ENCODE data around the gene GCK. TPM values are rescaled to one million over a fixed set of nuclear protein-coding genes. Genes with fewer than 3 reads are reported as not detected.
A peak's percentile ranks its signal among the peaks of the same experiment; 100 is the strongest.
"Not testable (repeated sequence)": the region's sequence is repeated elsewhere in the genome, so short reads cannot be mapped to it uniquely, and the experiment has no call there.

Gene GCK
- total RNA-seq, 1 donor from 2014 or later: 2.4 TPM

DNA sequence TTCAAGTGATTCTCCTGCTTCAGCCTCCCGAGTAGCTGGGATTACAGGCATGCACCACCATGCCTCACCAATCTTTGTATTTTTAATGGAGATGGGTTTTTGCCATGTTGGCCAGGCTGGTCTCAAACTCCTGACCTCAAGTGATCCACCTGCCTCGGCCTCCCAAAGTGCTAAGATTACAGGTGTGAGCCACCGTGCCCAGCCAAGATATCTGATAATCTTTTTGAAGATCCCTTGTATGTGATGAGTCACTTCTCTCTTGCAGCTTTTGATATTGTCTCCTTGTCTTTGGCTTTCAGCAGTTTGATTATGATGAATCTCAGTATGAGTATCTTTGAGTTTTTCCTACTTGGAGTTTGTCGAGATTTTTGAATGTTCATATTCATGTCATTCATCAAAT is 62.7 kb downstream of the GCK start:
- not testable (repeated sequence) for H3K9me3 Mint-ChIP-seq; H3K36me3 Mint-ChIP-seq (ENCODE audit: low read depth); H3K4me3 Mint-ChIP-seq; H3K27me3 Mint-ChIP-seq (ENCODE audit: insufficient read depth); H3K27ac Mint-ChIP-seq; DNase-seq (ENCODE audit: low spot score)
- intact Hi-C loops (cut with micrococcal nuclease): loop anchor here (10.0 kb wide), 1 partner anchor 262 kb away; the partner anchor contains the start of gene MRPS24
- peaks cover 11% of the 10 kb centered on the region for H3K4me1 Mint-ChIP-seq (ENCODE audit: low read depth)

DNA sequence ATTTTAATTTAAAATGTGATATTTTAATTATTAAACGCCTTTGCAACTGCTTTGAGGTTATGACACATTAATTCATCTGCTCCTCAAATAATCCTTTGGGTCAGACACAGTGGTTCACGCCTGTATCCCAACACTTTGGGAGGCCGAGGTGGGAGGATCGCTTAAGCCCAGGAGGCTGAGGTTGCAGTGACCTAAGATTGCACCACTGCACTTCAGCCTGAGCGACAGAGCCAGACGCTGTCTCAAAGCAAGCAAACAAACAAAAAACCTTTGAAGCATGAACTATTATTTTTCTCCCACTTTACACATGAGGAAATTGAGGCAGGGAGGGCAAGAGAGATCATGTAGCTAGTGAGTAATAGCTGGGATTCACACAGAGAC is 64.4 kb downstream of the GCK start:
- intact Hi-C loops (cut with micrococcal nuclease): loop anchor here (10.0 kb wide), 1 partner anchor 260 kb away; the partner anchor contains the start of gene MRPS24
- Mint-ChIP-seq H3K27ac (no peak overlapping the region), H3K4me1 (ENCODE audit: low read depth) (peaks cover 23% of the 10 kb centered on the region), H3K4me3 (peak overlapping the region; percentile 46), H3K27me3 (ENCODE audit: insufficient read depth) (peaks cover 8% of the 10 kb centered on the region), H3K9me3 (no peaks in the 10 kb centered on the region), H3K36me3 (ENCODE audit: low read depth) (peaks cover 21% of the 10 kb centered on the region)
- DNase-seq (ENCODE audit: low spot score): no peak

DNA sequence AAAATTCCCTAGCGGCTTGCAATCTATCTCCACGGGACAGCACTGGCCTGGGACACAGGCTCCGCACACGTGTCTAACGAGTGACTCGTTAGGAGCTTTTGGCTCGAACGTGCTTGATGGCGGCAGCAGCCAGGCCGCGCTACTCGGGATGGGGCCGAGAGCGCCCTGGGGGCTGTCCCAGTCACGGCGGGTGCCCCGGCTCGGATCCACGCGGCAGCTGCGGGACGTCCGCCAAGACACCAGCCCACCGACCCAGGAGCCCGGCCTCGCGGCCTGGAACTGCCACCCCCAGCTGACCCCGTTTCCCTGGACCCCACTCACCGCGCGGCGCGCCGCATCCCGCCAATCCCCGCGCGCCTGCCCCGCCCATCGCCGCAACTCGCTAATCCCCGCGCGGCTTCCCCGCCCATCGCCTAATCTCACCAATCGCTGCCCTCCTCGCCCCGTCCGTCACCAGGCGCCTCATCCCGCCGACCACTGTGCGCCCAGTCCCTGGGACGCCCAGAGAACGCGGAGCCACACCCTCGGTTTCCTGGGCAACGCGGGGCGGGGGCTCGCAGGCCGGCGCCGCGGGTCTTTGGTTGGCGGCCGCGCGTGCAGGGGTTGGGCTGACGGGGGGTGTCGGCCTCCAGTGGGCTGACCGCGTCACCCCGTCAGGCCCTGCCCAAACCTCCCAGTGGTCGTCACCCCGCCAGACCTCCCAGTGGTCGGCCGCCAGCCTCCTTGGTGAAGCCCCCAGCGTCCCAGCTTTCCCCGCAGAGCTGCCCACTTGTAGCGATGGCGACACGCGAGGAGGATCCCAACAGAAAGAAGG is 65.8 kb downstream of the GCK start, which contains the start of gene POLD2:
TSS of gene POLD2 (minus strand) at position 359 of the 814 bp plus-strand sequence. CDS start 1,495 bp downstream, outside the sequence.
- intact Hi-C loops (cut with micrococcal nuclease): loop anchor here (1.0 to 10.0 kb wide), 12 partner anchors 19 to 673 kb away; partner anchors contain the start of genes AEBP1, DBNL, MRPS24 and NUDCD3
- Mint-ChIP-seq H3K4me3 (peak within 1 kb of the TSS; percentile 96), H3K27ac (peak within 1 kb of the TSS; percentile 90), H3K27me3 (ENCODE audit: insufficient read depth) (peaks cover 7% of the 10 kb centered on the region), H3K36me3 (ENCODE audit: low read depth) (peaks cover 33% of the 10 kb centered on the region), H3K4me1 (ENCODE audit: low read depth) (peaks cover 31% of the 10 kb centered on the region), H3K9me3 (no peaks in the 10 kb centered on the region)
- DNase-seq (ENCODE audit: low spot score): peak; percentile 98

DNA sequence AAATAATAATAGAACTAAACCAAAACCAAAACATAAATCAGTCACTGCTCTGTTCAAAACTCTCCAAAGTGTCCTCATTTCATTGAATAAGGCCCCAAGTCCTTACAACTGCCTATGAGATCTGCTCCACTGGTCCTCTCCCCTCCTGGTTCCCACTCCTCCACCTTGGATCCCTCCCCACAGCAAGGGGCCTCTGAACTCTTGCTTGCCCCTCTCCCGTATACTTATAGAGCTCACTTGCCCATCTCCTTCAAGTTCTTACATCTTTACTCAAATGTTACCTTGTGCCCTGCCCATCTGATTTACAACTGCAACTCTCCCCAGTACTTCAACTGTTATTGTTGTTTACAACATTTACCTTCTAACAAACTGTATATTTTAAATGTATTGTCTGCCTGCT is 66.7 kb downstream of the GCK start:
- Mint-ChIP-seq H3K36me3 (ENCODE audit: low read depth) (peaks cover 37% of the 10 kb centered on the region), H3K4me3 (peak overlapping the region; percentile 96), H3K27ac (peak overlapping the region; percentile 90), H3K4me1 (ENCODE audit: low read depth) (peaks cover 31% of the 10 kb centered on the region), H3K9me3 (no peaks in the 10 kb centered on the region), H3K27me3 (ENCODE audit: insufficient read depth) (peaks cover 7% of the 10 kb centered on the region)
- intact Hi-C loops (cut with micrococcal nuclease): loop anchor here (2.0 to 10.0 kb wide), 5 partner anchors 18 to 674 kb away; partner anchors contain the start of genes AEBP1, DBNL, MRPS24 and PPIA
- DNase-seq (ENCODE audit: low spot score): no peak

DNA sequence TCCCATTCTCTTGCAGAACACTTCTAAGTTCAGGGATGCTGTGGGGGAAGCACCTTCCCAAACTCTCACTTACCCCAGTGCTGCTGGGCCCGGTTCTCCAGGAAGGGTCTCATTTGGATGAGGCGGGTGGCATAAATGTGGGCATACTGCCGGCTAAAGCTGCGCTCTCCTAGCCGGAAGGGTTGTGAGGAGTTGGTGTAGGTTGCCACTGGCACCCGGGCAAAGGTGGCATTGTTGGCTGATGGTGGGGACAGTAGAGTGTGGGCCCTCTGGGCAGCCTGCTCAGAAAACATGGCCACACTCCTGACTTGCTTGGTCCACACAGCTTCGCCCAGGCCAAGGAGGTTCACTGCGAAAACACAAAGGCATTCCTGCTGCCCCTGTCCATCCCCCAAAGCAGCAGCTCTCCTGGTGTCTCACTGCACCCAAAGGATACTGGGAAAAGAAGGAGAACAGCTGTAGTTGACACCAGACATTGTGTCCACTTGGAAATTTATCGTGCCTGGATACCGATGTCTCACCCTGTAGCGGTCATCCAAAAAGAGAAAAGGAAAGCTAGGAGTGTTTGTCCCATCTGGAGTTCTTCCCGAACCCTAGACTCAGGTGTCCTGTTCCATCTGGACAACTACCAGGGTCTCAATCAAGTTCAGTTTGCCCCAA is 67.3 kb downstream of the GCK start:
- peaks cover 31% of the 10 kb centered on the region for H3K4me1 Mint-ChIP-seq (ENCODE audit: low read depth)
- DNase-seq (ENCODE audit: low spot score): no peak
- H3K36me3 Mint-ChIP-seq (ENCODE audit: low read depth): peaks cover 37% of the 10 kb centered on the region
- H3K9me3 Mint-ChIP-seq: no peaks in the 10 kb centered on the region
- peak overlapping the region; percentile 90 for H3K27ac Mint-ChIP-seq
- intact Hi-C loops (cut with micrococcal nuclease): loop anchor here (2.0 to 10.0 kb wide), 5 partner anchors 17 to 675 kb away; partner anchors contain the start of genes AEBP1, DBNL, MRPS24 and PPIA
- H3K4me3 Mint-ChIP-seq: peak overlapping the region; percentile 96
- peaks cover 7% of the 10 kb centered on the region for H3K27me3 Mint-ChIP-seq (ENCODE audit: insufficient read depth)

DNA sequence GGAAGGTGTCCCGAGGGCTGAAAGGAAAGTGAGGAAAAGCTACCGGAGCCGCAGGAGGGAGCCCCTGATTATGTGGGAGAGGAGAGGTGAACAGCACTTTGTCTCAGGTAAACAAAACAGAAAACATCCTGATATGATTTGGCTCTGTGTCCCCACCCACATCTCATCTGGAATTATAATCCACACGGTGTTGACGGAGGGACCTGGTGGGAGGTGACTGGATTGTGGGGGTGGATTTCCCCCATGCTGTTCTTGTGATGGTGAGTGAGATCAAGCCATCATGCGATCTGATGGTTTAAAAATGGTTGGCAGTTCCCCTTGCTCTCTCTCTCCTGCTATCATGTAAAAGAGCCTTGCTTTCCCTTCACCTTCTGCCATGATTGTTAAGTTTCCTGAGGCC is 68.8 kb downstream of the GCK start:
- intact Hi-C loops (cut with micrococcal nuclease): loop anchor here (10.0 kb wide), 1 partner anchor 256 kb away; the partner anchor contains the start of gene MRPS24
- peaks cover 31% of the 10 kb centered on the region for H3K4me1 Mint-ChIP-seq (ENCODE audit: low read depth)
- H3K9me3 Mint-ChIP-seq: no peaks in the 10 kb centered on the region
- H3K36me3 Mint-ChIP-seq (ENCODE audit: low read depth): peaks cover 37% of the 10 kb centered on the region
- no peak overlapping the region for H3K27ac Mint-ChIP-seq
- peaks cover 1% of the 10 kb centered on the region for H3K27me3 Mint-ChIP-seq (ENCODE audit: insufficient read depth)
- DNase-seq (ENCODE audit: low spot score): no peak
- H3K4me3 Mint-ChIP-seq: peak overlapping the region; percentile 34

DNA sequence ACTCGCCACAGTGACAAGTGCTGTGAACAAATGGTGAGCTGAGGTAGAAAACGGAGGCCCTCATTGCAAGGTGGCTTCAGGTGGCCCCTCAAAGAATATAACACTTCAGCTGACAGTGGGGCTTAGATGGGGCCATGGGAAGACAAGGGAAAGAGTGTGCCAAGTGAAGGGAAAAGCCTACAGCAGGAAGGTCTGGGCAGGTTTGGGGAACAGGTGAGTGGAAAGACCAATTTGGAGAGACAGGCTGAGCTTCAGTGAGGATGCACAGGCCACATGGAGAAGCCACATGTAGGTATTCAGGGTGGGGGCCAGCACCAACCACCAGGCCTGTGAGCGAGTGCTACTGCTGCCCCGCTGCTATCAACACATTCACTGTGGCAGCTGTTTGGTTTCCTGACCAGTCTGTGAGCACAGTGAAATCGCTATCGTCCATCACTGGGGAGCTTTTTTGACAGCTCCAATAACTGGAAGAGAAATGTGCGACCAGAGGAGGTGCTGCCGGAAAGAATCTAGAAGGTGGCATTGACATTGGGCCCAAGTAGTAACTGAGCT is 69.3 kb downstream of the GCK start:
- Mint-ChIP-seq H3K36me3 (ENCODE audit: low read depth) (peaks cover 37% of the 10 kb centered on the region), H3K9me3 (no peaks in the 10 kb centered on the region), H3K4me3 (peak overlapping the region; percentile 50), H3K27ac (peak overlapping the region; percentile 77), H3K4me1 (ENCODE audit: low read depth) (peaks cover 31% of the 10 kb centered on the region), H3K27me3 (ENCODE audit: insufficient read depth) (no peaks in the 10 kb centered on the region)
- no peak for DNase-seq (ENCODE audit: low spot score)
- intact Hi-C loops (cut with micrococcal nuclease): loop anchor here (10.0 kb wide), 1 partner anchor 255 kb away; the partner anchor contains the start of gene MRPS24

DNA sequence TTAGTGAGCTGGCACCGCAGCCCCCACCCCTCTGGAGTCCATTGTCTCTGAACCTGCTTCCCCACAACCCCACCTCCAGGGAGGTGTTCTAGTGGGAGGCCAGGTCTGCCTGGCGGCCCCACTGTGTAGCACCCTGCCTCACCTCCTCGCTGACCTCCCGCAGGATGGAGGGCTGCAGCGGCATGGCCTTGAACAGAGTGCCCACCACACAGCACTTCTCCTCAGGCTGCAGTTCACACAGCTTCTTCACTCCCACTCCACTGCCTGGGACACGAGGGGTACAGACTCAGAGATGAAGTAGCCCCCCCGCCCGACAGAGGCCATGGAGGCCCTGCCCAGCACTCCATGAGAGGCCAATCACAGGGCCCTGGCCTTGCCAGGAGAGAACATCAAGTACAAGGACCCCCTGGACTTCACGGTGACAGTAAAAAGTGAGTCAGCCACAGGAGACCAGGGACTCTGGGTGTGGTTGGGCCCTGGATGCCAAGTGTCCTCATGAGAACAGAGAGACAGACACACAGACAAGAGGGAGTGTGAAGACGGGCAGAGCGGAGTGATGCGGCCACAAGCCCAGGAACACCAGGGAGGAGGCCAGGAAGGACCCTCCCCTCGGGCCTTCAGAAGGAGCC is 71.3 kb downstream of the GCK start:
- no peaks in the 10 kb centered on the region for H3K9me3 Mint-ChIP-seq
- no peak for DNase-seq (ENCODE audit: low spot score)
- intact Hi-C loops (cut with micrococcal nuclease): no loop called here
- no peaks in the 10 kb centered on the region for H3K27me3 Mint-ChIP-seq (ENCODE audit: insufficient read depth)
- H3K4me1 Mint-ChIP-seq (ENCODE audit: low read depth): peaks cover 31% of the 10 kb centered on the region
- peaks cover 42% of the 10 kb centered on the region for H3K36me3 Mint-ChIP-seq (ENCODE audit: low read depth)
- H3K4me3 Mint-ChIP-seq: no peak overlapping the region
- H3K27ac Mint-ChIP-seq: peak overlapping the region; percentile 8

DNA sequence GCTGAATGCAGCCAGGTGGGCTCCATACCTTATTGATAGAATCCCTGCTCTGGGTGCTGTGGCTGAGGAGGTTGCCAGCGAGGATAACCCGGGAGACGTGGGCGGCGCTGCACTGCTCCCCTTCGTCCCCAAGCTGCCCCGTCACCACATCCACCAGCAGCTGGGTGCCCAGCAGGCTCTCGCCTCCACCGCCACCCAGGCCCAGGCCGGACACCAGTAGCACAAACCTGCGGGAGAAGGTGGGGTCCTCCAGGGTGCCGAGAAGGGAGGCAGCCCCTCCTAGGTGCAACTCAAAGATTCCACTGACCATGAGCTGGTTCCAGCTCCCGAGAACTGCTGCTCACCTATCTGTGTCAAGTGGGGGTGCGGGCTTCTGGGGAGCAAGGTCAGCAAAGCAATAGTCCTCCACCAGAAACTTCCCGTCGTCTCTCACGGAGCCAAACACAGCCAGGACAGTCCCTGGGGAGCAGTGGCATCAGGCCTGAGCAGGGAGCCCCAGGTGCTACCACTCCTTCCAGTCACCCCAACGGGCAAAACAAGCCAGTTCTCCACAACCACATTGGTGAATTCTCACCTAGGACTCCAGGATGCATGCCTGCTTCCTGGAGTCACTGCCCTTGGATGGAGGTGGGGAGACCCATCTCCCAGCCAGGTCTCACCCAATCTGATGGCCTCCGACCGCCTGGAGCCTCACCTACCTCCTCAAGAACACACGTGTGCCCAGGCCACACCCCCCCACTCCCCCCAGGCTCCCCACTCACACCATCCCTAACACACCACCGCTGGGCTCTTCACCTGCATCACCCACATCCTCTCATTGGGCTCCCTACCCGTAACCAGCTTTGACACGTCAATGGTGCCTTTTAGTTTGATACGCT is 72.2 kb downstream of the GCK start:
- H3K36me3 Mint-ChIP-seq (ENCODE audit: low read depth): peaks cover 35% of the 10 kb centered on the region

DNA sequence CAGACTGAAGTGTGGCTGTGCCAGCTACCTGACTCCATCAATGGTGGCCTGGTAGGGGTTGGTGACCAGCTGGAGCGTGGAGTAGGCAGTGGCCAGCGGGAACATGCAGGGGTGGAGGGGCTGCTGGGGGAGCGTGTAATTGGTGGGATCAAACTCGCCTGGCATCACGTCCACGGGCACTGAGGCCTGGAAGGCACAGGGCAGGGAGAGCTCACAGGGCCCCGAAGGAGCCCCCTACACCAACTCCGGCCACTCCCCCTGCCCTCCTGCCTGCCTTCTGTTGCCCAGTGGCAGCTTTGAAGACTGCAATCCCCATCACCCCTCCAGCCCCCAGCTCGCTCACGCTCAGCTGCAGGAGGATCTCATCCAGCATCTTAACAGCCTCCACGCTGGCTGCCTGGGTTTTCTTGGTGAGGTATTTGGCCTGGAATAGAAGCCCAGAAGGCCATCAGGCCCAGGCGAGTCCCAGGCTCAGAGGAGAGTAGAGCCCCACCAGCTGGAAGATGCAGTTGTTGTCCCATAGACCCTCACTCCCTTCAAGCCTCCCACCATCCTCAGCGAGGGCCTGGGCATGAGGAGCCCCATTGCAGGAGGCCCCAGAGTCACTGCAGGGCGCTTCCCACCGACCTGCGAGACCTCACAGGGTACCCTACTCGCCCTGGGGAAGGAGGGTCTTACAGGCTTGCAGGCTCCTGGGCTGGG is 73.0 kb downstream of the GCK start:
- intact Hi-C loops (cut with micrococcal nuclease): no loop called here
- peaks cover 35% of the 10 kb centered on the region for H3K36me3 Mint-ChIP-seq (ENCODE audit: low read depth)
- peaks cover 20% of the 10 kb centered on the region for H3K4me1 Mint-ChIP-seq (ENCODE audit: low read depth)
- no peak overlapping the region for H3K4me3 Mint-ChIP-seq
- no peak overlapping the region for H3K27ac Mint-ChIP-seq
- no peak for DNase-seq (ENCODE audit: low spot score)
- no peaks in the 10 kb centered on the region for H3K27me3 Mint-ChIP-seq (ENCODE audit: insufficient read depth)
- H3K9me3 Mint-ChIP-seq: no peaks in the 10 kb centered on the region

More for the DNA sequence above, 72.2 kb downstream of the GCK start:
- no peak for DNase-seq (ENCODE audit: low spot score)
- H3K27me3 Mint-ChIP-seq (ENCODE audit: insufficient read depth): no peaks in the 10 kb centered on the region
- H3K4me3 Mint-ChIP-seq: no peak overlapping the region
- no peaks in the 10 kb centered on the region for H3K9me3 Mint-ChIP-seq
- H3K27ac Mint-ChIP-seq: no peak overlapping the region
- intact Hi-C loops (cut with micrococcal nuclease): no loop called here
- peaks cover 22% of the 10 kb centered on the region for H3K4me1 Mint-ChIP-seq (ENCODE audit: low read depth)

DNA sequence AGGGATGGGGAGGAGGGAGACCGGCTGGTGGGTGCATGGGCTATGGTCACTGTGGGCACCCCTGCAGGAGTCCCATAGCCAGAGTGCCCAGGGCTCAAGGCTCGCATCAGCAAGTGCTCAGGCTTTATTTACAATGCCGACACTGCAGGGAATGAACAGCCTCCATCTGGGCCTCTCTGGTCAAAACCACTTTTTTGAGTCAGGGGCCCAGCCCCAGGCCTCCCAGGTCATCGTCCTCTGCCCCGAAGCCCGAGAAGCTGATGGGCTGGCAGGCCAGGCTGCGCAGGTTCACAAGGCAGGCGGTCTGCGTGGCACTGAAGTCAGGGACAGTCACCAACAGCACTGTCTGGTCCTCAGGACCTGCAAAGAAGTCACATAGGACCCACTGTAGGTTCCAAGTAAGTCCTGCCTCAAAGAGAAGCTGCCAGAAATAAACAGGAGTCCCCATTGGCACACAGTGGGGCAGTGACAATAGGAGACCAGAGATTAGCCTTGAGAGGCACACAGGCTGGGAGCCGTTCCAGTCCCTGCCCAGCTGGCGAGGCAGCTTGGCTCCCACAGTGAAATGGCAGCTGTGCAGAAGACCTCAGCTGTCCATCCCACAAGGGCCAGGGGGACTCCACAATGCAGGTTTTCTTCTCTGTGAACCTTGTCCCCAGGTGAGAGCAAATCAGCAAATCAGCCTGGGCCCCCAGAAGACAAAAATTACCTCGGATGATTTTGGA is 74.5 kb downstream of the GCK start:
- no peak overlapping the region for H3K27ac Mint-ChIP-seq
- H3K4me1 Mint-ChIP-seq (ENCODE audit: low read depth): peaks cover 7% of the 10 kb centered on the region
- DNase-seq (ENCODE audit: low spot score): no peak
- no peaks in the 10 kb centered on the region for H3K27me3 Mint-ChIP-seq (ENCODE audit: insufficient read depth)
- H3K9me3 Mint-ChIP-seq: no peaks in the 10 kb centered on the region
- H3K36me3 Mint-ChIP-seq (ENCODE audit: low read depth): peaks cover 21% of the 10 kb centered on the region
- intact Hi-C loops (cut with micrococcal nuclease): no loop called here
- no peak overlapping the region for H3K4me3 Mint-ChIP-seq
